ENCODE measurements around the gene PRKD1.

PRKD1 gene

DNA sequence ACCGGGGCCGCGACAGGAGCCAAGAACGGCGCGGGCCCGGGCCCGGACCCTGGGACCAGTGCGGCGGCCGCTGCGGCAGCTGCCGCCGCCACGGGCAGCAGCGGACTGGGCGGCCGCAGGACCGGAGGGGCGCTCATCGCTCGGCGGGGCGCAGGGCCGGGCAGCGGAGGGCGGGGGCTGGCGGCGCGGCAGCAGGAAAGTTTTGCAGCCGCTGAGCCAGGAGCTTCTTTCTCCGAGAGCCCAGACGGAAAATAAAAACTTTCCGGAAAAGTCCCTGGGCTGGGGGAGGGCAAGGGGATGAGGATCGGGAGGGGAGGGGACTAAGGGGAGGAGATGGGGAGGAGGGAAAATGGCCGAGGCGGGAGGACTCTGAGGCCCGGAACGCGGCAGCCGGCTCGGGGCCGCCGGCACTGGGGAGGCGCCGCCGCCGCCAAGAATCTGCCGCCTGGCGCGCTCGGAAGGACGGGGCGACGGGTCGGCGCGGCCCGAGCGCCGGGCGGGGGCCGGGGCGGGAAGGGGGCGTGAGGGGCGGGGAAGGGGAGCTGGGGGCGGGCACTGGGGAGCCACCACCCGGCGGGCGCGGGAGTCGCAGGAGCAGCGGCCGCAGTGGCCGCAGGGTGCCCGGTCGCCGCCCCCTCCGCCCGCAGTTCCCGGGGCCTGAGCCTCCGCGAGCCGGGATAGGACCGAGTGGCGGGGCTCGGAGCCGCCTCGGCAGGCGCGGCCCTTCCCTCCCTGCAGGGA is at the start of gene PRKD1:
Gene PRKD1, minus strand, starts transcription at position 472 of the 741 bp plus-strand sequence.
- DNase-seq (ENCODE audit: low read depth in 2 of 2, low spot score in 1 of 2), result no peak

DNA sequence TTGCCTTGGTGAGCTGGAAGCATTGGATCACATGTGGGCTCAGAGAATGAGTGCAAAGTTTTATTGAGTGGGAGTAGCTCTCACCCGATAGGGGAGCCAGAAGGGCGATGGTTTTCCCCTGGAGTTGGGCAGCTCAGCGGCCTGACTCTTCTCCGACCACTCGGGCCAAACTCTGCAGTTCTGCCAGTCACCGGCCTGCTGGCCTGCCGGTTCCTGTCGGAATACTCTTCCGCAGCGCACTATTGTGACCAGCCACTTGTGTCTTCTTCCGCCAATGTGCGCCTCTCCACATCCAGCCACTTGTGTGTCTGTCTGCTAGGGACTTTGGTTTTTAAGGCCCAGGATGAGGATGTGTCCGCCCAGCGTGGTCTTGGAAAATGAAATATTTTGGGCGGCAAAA is 43.5 kb upstream of the PRKD1 start:
- DNase-seq (ENCODE audit: low read depth in 2 of 2, low spot score in 1 of 2), result no peak

DNA sequence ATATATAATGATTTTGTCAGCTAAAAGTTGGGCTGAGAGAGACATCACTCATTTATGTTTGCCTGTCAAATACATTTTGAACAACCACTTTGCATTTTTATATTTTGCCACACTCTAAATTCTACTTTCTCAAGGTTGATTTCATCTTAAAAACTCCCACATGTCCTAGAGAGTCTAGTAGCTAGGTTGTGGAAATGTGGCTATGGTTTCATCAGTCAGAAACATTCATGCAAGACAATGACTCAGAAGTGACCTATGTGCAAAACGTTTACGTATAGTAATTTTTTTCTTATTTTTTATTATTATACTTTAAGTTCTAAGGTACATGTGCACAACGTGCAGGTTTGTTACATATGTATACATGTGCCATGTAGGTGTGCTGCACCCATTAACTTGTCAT is 27.4 kb upstream of the PRKD1 start:
- no peak for DNase-seq (ENCODE audit: low read depth in 2 of 2, low spot score in 1 of 2)

DNA sequence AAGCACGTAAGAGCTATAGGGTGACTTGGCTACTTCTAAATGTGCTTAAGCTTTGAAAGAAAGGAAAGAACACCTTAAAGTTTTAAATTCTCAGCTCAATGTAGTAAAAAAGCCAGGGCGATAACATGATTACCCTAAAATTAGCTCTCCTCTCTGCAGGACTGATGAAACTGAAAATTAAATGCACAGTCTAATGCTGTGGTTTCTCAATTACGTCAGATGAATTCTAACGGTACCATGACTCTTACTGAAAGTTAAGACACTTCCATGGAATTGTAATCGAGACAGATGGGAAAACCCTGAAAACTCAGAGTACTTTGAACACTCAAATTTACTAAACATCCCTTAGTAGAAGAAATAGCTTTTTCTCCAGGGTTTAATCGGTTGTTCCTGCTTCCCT is 25.9 kb upstream of the PRKD1 start:
- no peak for DNase-seq (ENCODE audit: low read depth in 2 of 2, low spot score in 1 of 2)

DNA sequence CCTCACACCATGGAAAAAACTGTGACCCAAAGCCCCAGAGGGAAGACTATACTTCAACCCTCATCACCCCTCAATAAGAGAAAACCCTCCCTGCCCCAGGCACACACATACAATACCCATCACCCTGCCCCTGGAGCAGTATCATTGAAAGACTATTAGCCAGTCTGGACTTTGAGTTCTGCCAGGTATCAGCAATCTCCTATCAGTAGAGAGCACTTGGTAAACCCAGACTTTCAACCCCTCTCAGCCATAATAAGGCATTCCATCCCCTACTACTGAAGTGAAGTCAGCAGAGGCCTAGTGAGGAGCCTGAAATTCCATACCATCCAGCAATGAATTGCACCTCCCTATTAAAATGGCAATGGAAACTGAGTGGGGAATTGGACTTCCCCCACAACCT is 16.4 kb upstream of the PRKD1 start:
- no peak for DNase-seq (ENCODE audit: low read depth in 2 of 2, low spot score in 1 of 2)

DNA sequence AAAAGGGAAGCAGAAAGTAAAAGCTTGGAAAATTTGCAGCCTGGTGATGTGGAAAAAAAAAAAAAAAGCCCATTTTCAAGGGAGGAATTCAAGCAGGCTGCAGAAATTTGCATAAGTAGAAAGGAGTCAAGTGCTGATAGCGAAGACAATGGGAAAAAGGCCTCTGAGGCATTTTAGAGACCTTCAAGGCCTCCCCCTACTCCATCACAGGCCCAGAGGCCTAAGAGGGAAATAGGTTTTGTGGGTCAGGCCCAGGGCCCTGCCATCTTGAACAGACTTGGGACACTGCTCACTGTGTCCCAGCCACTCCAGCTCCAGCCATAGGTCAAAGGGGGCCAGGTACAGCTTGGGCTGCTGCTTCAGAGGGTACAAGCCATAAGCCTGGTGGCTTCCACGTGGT is 13.8 kb upstream of the PRKD1 start:
- DNase-seq (ENCODE audit: low read depth in 2 of 2, low spot score in 1 of 2), result no peak

DNA sequence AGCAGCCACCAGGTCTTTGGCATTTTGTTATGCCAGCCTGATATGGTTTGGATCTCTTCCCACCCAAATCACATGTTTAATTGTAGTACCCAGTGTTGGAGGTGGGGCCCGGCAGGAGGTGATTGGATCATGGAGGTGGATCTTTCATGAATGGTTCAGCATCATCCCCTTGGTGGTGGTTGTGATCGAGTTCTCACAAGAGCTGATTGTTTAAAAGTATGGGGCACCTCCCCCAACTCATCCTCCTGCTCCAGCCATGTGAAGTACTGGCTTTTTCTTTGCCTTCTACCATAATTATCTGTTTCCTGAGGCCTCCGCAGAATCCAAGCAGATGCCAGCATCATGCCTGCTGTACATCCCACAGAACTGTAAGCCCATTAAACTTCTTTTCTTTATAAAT is 12.8 kb upstream of the PRKD1 start:
- DNase-seq (ENCODE audit: low read depth in 2 of 2, low spot score in 1 of 2), result no peak

GRCh38 chr14:29937116-29937515 is 9.5 kb upstream of the PRKD1 start:
- DNase-seq (ENCODE audit: low read depth in 2 of 2, low spot score in 1 of 2), result no peak

DNA sequence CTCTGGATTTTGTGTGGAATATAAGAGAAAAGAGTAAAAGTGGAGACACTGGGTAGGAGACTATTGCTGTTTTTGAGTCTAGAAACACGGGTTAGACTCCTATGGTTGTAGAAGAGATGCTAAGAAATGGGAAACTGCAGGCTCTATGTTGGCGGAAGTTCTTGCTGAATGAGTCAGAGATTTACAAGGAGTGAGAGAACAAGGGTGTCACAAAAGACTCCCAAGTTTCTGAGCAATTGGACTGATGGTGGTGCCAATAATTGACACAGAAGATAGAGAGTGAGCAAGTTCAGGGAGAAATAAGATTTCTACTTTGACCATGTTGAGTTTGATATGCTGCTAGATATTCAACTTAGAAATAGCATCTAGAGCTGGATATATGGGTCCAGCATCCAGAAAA is 2.6 kb upstream of the PRKD1 start:
- DNase-seq (ENCODE audit: low read depth in 2 of 2, low spot score in 1 of 2), result no peak

DNA sequence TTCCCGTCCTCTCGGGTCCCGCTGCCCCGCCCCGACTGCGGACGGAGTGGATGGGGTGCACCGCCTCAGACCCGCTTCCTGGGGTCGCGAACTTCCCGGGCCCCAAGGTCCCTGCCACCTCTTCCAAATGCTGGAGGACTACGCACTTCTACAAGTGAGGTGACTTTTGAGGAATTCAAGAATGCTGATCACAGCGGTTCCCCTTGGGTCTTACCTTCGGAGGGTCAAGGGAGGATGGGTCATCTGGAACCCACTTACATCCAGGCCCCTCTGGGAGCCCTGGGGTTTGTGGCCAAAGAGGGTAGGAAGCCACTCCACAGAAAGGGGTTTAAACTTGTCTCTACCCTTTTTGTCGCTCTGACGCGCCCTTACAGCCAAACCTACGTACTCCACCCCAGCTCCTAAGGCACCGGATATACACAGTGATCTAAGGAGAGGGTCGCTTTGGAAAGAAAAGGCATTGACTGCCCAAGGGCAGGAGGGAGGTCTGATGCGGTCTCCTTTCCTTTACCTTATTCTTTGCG is 532 bp upstream of the PRKD1 start:
- no peak for DNase-seq (ENCODE audit: low read depth in 2 of 2, low spot score in 1 of 2)

- DNase-seq (ENCODE audit: low read depth in 2 of 2, low spot score in 1 of 2), result no peak
Observed at GRCh38 chr14:29926701-29927375, 809 bp downstream of the PRKD1 start.

DNA sequence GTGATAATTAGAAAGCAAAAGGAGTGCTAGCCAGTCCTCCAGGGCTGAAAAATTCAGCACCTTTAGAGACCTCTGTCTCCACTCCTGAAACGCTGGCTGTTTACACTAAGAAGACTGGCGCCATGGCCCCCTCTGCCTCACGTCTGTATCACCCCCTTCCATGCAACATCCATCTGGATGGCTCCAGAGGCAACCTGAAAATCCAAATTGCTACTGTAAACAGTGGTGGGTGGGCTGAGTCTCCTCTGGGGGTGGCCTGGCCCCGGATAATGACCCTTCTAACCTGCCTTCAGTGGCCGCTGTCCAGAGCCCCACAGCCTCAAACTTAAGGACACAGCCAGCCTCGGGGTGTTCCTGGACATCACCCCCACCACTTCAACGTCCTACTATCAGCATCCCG is 1.4 kb downstream of the PRKD1 start:
- DNase-seq (ENCODE audit: low read depth in 2 of 2, low spot score in 1 of 2), result no peak

GRCh38 chr14:29925736-29926135 is 1.9 kb downstream of the PRKD1 start:
- no peak for DNase-seq (ENCODE audit: low read depth in 2 of 2, low spot score in 1 of 2)

GRCh38 chr14:29925101-29925722 is 2.4 kb downstream of the PRKD1 start:
- no peak for DNase-seq (ENCODE audit: low read depth in 2 of 2, low spot score in 1 of 2)

GRCh38 chr14:29919845-29920244 is 7.8 kb downstream of the PRKD1 start:
- DNase-seq (ENCODE audit: low read depth in 2 of 2, low spot score in 1 of 2), result no peak

DNA sequence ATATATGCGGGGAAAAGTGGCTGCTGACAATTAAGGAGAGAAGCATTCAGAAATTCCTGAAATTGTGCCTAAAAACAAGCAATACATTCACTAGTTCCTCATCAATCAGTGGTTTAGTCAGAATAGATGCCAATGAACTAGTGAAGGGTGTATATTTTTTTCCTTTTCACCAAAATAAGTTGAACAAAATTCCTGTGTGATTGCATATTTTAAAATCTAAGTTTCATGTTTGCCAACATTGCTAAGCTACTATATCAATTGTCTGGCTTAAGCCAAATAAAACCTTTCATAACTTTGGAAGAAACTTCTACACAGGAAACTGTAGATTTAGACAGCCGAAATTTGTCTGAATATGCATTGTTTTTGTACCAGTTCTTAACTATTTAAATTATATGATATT is 8.7 kb downstream of the PRKD1 start:
- no peak for DNase-seq (ENCODE audit: low read depth in 2 of 2, low spot score in 1 of 2)

DNA sequence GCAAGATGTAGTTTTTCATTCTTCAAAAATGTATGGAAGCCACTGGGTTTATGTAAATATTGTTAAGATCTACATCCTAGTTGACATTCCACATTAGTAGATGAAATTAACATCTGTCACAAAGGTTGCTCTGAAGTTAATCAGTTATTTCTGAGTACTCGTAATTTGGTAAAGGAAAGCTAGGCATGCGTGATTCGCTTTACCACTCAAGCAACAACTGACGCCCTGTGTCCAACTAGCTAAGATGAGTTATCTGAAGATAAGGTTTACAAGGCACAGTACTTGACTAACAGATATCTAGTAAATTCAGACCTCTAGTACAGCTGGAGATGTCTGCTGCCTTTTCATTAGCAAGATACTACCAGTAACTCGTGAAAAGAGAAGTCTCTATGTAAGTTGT is 14.1 kb downstream of the PRKD1 start:
- no peak for DNase-seq (ENCODE audit: low read depth in 2 of 2, low spot score in 1 of 2)

- DNase-seq (ENCODE audit: low read depth in 2 of 2, low spot score in 1 of 2), result no peak
Observed at GRCh38 chr14:29911810-29912209, 15.8 kb downstream of the PRKD1 start.

GRCh38 chr14:29908652-29909577 is 18.7 kb downstream of the PRKD1 start:
- DNase-seq (ENCODE audit: low read depth in 2 of 2, low spot score in 1 of 2), result no peak

GRCh38 chr14:29906256-29906870 is 21.3 kb downstream of the PRKD1 start:
- DNase-seq (ENCODE audit: low read depth in 2 of 2, low spot score in 1 of 2), result no peak

DNA sequence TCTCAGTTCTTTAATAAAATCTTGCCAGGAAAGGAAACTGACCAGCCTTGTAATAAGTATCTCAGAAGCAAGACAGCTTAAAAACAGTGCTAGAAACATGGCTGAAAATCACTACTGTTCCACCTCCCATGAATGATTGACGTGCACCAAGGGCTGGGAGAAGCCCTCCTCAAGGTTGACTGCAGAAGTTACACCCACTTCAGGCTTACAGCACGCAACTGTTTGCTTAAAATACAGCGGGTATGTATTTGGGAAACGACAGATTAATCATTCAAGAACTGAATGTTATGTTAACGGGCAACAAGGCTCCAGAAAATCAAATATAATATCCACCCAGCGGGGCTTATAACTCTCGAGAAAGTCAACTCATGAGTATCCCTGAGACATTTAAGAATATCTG is 22.1 kb downstream of the PRKD1 start:
- DNase-seq (ENCODE audit: low read depth in 2 of 2, low spot score in 1 of 2), result no peak
